Umbilical cord (tissue), 2 donors: ENCODE data around the gene ATP1B1. TPM values are rescaled to one million over a fixed set of nuclear protein-coding genes. Genes with fewer than 3 reads are reported as not detected.
A peak's percentile ranks its signal among the peaks of the same experiment; 100 is the strongest.
"Not testable (repeated sequence)": the region's sequence is repeated elsewhere in the genome, so short reads cannot be mapped to it uniquely, and the experiment has no call there.

Source experiments
- DNase-seq: peaks from one replicate; pipeline ENCODE4 v3.0.0-alpha.2; 2015; ENCODE audit warnings: low spot score
- total RNA-seq: library from RNA; depleted of rRNA; stranded (reverse); fragments of >200 nt; gene quantifications from one replicate; pipeline ENCODE4 v1.2.3, GENCODE V29; 2014; ENCODE audit warnings: low replicate concordance; ENCODE audit not compliant: insufficient read depth

The ATP1B1 gene
- total RNA-seq, 1 donor from 2014 or later = 28.6 TPM

GRCh38 chr1:169115891-169116585, 9.5 kb downstream of the ATP1B1 start:
- no peak for DNase-seq

GRCh38 chr1:169117014-169117413, 10.5 kb downstream of the ATP1B1 start:
- DNase-seq = no peak

DNA sequence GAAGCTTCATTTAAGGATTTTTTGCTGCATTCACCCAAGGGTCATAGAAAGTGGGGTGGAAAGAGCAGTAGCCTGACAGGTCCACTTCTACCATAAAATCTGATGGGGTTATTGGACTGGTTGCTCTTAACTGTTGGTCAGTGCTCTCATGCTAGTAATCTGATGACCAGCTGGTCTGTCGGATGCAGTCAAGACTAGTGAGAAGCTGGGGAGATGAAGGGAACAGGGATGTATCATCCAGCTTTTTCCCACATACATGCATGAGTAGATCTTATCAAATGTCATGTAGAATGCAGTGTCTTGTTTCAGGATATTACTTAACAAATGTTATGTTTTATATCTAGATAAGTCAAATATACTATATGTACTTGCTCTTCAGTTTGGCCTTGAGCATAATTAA, 11.1 kb downstream of the ATP1B1 start:
- DNase-seq = no peak

DNA sequence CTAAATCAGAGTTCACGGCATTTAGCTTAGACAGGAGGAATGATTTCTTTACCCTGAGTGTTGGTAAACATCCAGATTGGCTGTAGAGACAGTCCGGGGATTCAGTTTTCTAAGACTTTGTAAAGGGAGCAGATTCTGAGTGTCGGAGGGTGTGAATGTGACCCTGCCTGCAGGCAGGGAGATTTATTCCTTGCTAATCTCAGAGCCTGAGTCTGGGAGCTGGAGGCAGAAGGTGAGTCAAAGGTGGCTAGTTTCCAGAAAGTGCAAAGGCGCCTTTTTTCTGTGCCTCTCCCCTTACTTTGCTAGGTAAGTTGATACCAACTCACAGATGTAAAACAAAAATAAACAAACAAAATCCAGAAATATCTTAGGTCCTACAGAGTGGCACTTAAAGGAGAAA, 11.7 kb downstream of the ATP1B1 start:
- no peak for DNase-seq

GRCh38 chr1:169119405-169119804, 12.9 kb downstream of the ATP1B1 start:
- DNase-seq = peak; percentile 84

- peak; percentile 32 for DNase-seq
Observed at GRCh38 chr1:169120066-169120465, 13.6 kb downstream of the ATP1B1 start.

- no peak for DNase-seq
Observed at GRCh38 chr1:169121146-169121923, 14.8 kb downstream of the ATP1B1 start.

- no peak for DNase-seq
Observed at GRCh38 chr1:169122976-169123375, 16.5 kb downstream of the ATP1B1 start.

DNA sequence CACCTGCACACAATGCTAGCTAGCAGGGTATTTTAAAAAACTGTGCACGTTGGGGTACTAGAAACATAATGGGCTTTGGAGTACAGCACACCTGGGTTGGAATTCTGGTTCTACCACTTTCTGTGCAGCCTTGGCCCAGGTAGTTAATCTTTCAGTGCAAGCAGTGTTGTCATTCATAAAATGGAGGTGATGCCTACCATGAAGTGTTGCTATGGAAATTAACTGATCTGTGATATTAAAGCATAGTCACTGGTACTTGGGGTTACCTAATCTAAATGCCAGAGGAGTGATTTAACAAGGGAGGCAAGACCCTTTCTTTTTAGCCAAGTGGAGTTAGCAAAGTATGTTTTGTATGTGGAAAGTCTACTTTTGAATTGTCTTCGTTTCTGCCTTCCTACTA, 18.0 kb downstream of the ATP1B1 start:
- peak; percentile 70 for DNase-seq

- DNase-seq = not testable (repeated sequence)
Observed at GRCh38 chr1:169125597-169125996, 19.1 kb downstream of the ATP1B1 start.

GRCh38 chr1:169126335-169126734, 19.8 kb downstream of the ATP1B1 start:
- DNase-seq = no peak

DNA sequence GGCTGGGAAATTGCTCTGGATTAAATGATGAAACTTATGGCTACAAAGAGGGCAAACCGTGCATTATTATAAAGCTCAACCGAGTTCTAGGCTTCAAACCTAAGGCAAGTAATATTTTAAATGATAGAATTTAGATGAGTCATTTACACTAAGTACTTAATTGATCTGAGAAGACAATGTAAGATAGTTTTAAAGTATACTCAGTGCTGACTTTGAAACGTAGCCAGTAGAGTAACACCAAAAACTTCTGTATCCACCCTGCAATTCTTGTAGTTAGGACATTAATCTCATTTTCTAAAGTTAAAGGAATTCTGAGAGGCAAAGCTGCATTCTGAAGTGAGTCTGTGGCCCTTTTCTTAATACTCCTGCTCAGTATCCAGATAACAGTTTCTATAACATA, 20.8 kb downstream of the ATP1B1 start:
- no peak for DNase-seq

GRCh38 chr1:169128562-169128961, 22.1 kb downstream of the ATP1B1 start:
- DNase-seq = no peak

DNA sequence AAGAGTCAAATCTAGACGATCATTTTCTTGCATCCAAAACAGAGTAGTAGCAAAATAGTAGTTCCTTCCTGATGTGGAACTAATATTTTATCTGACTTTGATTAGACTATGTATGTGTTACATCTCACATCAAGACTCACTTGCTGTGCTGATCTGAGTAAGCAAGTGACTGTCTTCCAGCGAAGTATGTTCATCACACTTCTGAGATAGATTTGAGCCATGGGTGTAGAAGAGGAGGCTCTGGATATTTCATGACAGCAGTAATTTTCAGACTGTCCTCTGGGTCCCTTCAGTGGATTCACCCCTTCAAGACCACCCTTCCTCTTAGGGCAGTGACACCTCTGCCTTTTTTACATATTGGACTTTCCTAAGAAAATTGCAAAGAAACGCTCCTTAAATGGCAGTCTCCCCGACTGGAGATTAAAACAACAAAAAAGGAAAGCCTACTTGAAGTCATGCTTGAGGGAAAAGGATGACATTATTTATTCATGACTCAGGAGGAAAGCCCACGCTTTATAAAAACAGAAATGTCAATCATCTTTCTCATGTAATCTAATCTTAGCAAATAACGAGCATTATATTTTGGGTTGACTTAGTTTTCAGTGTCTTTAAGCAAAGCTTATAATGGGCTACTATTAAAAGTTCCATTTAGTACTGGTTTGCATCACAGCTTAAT, 22.8 kb downstream of the ATP1B1 start:
- DNase-seq = no peak

DNA sequence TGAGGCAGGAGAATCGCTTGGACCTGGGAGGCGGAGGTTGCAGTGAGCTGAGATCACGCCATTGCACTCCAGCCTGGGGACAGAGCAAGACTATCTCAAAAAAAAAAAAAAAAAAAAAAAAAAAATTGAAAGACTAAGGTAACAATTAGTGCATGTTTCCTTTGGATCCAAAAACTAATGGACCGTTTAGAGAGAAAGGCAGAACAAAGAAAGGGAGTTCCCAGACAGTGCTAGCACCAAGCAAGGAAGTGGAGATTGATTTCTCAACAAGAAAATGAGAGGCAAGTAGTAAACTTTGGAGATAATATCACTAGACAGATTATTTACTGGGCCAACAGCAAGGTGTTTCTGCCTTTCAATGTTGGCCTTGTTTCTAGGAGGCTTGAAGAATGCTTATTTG, 24.2 kb downstream of the ATP1B1 start:
- DNase-seq = no peak

- no peak for DNase-seq
Observed at GRCh38 chr1:169132512-169133227, 26.2 kb downstream of the ATP1B1 start.

DNA sequence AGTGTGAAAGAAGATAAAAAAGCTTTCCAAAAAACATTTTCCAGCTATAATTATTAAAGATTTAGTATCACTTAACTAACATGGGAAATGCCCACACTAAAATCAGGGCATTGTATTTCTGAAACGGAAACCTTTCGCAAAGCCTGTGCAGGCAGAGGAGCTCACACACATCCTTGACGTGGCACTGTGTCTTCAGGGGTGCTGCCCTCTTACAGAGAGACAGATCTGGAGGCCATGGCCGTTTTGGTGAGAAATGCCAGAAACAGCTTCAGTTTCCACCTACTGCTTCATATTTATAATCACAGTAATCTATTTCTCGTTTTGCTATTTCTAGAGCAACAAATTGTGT, 26.7 kb downstream of the ATP1B1 start:
- no peak for DNase-seq

- DNase-seq = no peak
Observed at GRCh38 chr1:169133801-169134502, 27.5 kb downstream of the ATP1B1 start.

GRCh38 chr1:169137357-169137756, 30.9 kb downstream of the ATP1B1 start:
- DNase-seq = no peak

GRCh38 chr1:169138866-169139670, 32.6 kb downstream of the ATP1B1 start:
- no peak for DNase-seq

- no peak for DNase-seq
Observed at GRCh38 chr1:169141356-169141755, 34.9 kb downstream of the ATP1B1 start.
